Measurements from ENCODE around the gene DHRS9.

GRCh38 chr2:169087757-169088379 is 18.5 kb downstream of the DHRS9 start:
- 0 out of 2 replicates have a peak, but pooled peaks have one; percentile 16 for TF ChIP-seq CTCF (conservative IDR thresholded peaks at IDR 0.05; ENCODE audit: low read length)
- TF ChIP-seq EZH2phosphoT487 (IDR thresholded peaks at IDR 0.05; ENCODE audit: borderline replicate concordance): no peak
